HepG2 (cell line): ENCODE data around the gene NDOR1. TPM values are rescaled to one million over a fixed set of nuclear protein-coding genes. Genes with fewer than 3 reads are reported as not detected.

Experiments
- CERS6 ChIP-seq: sonication (generic); formaldehyde crosslinking; IDR thresholded peaks from 2 replicates; pipeline ENCODE4 v1.5.0; 2020; ENCODE audit warnings: missing genetic modification reagents
- CHD2 ChIP-seq: IDR thresholded peaks from 2 replicates; pipeline ENCODE4 v1.6.1; 2011; ENCODE audit warnings: low read depth, low read length, improper control_type of control experiment
- GATAD1 ChIP-seq: IDR thresholded peaks from 2 replicates; pipeline ENCODE4 v1.6.1; 2016; ENCODE audit warnings: missing genetic modification reagents, missing compliant biosample characterization
- KDM1A ChIP-seq: IDR thresholded peaks from 2 replicates; pipeline ENCODE4 v1.6.1; 2016; ENCODE audit warnings: missing compliant biosample characterization
- KDM5A ChIP-seq: fragments of 200-600 bp; sonication (generic); IDR thresholded peaks from 2 replicates; pipeline ENCODE4 v1.7.0; 2018; ENCODE audit warnings: antibody characterized with exemption, mild to moderate bottlenecking, low read length, borderline replicate concordance
- KMT2B ChIP-seq: IDR thresholded peaks from 2 replicates; pipeline ENCODE4 v1.6.1; 2016; ENCODE audit warnings: missing genetic modification reagents, missing compliant biosample characterization
- MBD4 ChIP-seq: IDR thresholded peaks from 2 replicates; pipeline ENCODE4 v1.6.1; 2012; ENCODE audit warnings: low read length, inconsistent platforms, borderline replicate concordance
- NFKB2 ChIP-seq: sonication (generic); formaldehyde crosslinking; IDR thresholded peaks from 2 replicates; pipeline ENCODE4 v1.4.0; 2020; ENCODE audit warnings: missing genetic modification reagents, borderline replicate concordance
- PTBP1 ChIP-seq: fragments of 200-400 bp; formaldehyde crosslinking; IDR thresholded peaks from 2 replicates; pipeline ENCODE4 v1.6.1; 2018; ENCODE audit warnings: low read length, low read depth; ENCODE audit not compliant: poor library complexity, severe bottlenecking
- THAP8 ChIP-seq: sonication (generic); formaldehyde crosslinking; IDR thresholded peaks from 2 replicates; pipeline ENCODE4 v1.5.1; 2020; ENCODE audit warnings: missing genetic modification reagents, mild to moderate bottlenecking, borderline replicate concordance
- TRAFD1 ChIP-seq: sonication (generic); formaldehyde crosslinking; IDR thresholded peaks from 2 replicates; pipeline ENCODE4 v1.5.1; 2020; ENCODE audit warnings: missing genetic modification reagents, mild to moderate bottlenecking, borderline replicate concordance
- TRIM22 ChIP-seq: fragments of 450-650 bp; IDR thresholded peaks from 2 replicates; pipeline ENCODE4 v1.6.1; 2017
- YEATS4 ChIP-seq: sonication (generic); formaldehyde crosslinking; IDR thresholded peaks from 2 replicates; pipeline ENCODE4 v1.4.0; 2020; ENCODE audit warnings: missing genetic modification reagents, borderline replicate concordance
- ZBTB1 ChIP-seq: sonication (generic); formaldehyde crosslinking; IDR thresholded peaks from 2 replicates; pipeline ENCODE4 v1.4.0; 2020; ENCODE audit warnings: missing genetic modification reagents, borderline replicate concordance
- ZNF20 ChIP-seq: sonication (generic); formaldehyde crosslinking; IDR thresholded peaks from 2 replicates; pipeline ENCODE4 v1.4.0; 2020; ENCODE audit warnings: mild to moderate bottlenecking, moderate library complexity, missing genetic modification reagents
- ZNF430 ChIP-seq: sonication (generic); formaldehyde crosslinking; IDR thresholded peaks from 2 replicates; pipeline ENCODE4 v1.9.0; 2021; ENCODE audit warnings: mild to moderate bottlenecking, missing genetic modification reagents
- ZNF44 ChIP-seq: sonication (generic); formaldehyde crosslinking; IDR thresholded peaks from 2 replicates; pipeline ENCODE4 v1.5.1; 2020; ENCODE audit warnings: mild to moderate bottlenecking, missing genetic modification reagents
- ZNF720 ChIP-seq: sonication (generic); formaldehyde crosslinking; IDR thresholded peaks from 2 replicates; pipeline ENCODE4 v1.4.0; 2020; ENCODE audit warnings: missing genetic modification reagents
- ZNF841 ChIP-seq: sonication (generic); formaldehyde crosslinking; IDR thresholded peaks from 2 replicates; pipeline ENCODE4 v1.8.1; 2023; ENCODE audit warnings: missing genetic modification reagents, borderline replicate concordance
- ZSCAN29 ChIP-seq: sonication (generic); formaldehyde crosslinking; conservative IDR thresholded peaks from 2 replicates; pipeline ENCODE4 v1.4.0; 2020; ENCODE audit warnings: mild to moderate bottlenecking, missing genetic modification reagents
- ZSCAN9 ChIP-seq: IDR thresholded peaks from 2 replicates; pipeline ENCODE4 v1.6.1; 2016; ENCODE audit warnings: borderline replicate concordance
- polyA plus RNA-seq, 8 experiments: library from polyadenylated mRNA; depleted of rRNA in 3 of 8; stranded (reverse) in 7 of 8; unstranded in 1 of 8; fragments of >200 nt; fragmentation: Illumina TruSeq in 4 of 8; extraction: Trizol in 4 of 8; gene quantifications; 2 replicates each; pipeline versions ENCODE4 v1.2.1 to v1.2.3, GENCODE V29; 2011 to 2016; ENCODE audit warnings: low read depth in 4 of 8, missing spikeins in 1 of 8, mixed read lengths in 1 of 8; ENCODE audit not compliant: insufficient read depth in 1 of 8
- total RNA-seq, 5 experiments: library from RNA; depleted of rRNA; stranded (reverse); fragments of >200 nt; fragmentation: Illumina TruSeq; extraction: Trizol; gene quantifications; 2 replicates each; pipeline ENCODE4 v1.2.3, GENCODE V29; 2016; ENCODE audit warnings: low read depth in 1 of 5
- TF ChIP-seq, protein P1 (sequence below): sonication (generic); formaldehyde crosslinking; IDR thresholded peaks from 2 replicates; pipeline ENCODE4 v1.4.0; 2020; ENCODE audit warnings: missing genetic modification reagents

Gene NDOR1
- total and polyA plus RNA-seq, 2 of the 13 experiments (the other 11 are each of a cell fraction or from before 2014, with no cell fraction given) = 3.6 to 8.7 TPM

GRCh38 chr9:137236238-137236935 lies 30.9 kb downstream of the NDOR1 start (continued):
- no peak for TF ChIP-seq TRIM22
- TF ChIP-seq KDM1A = no peak
- peak; percentile 77; the same call in 1 of the 2 replicates for TF ChIP-seq GATAD1 (CRISPR knock-in tag)
- TF ChIP-seq NFKB2 (CRISPR knock-in tag) = no peak; the same call in 1 of the 2 replicates
- TF ChIP-seq ZSCAN9 (CRISPR knock-in tag) = peak; percentile 59; the same call in 1 of the 2 replicates
- no peak for TF ChIP-seq TRAFD1
- no peak for TF ChIP-seq CHD2
- TF ChIP-seq ZNF841 (CRISPR knock-in tag) = no peak
- no peak for TF ChIP-seq ZNF44 (CRISPR knock-in tag)
- no peak for TF ChIP-seq MBD4
- peak; percentile 65; the same call in 1 of the 2 replicates for TF ChIP-seq THAP8 (CRISPR knock-in tag)
- no peak for TF ChIP-seq CERS6
- no peak for TF ChIP-seq ZBTB1
- TF ChIP-seq ZNF720 (CRISPR knock-in tag) = no peak
- TF ChIP-seq YEATS4 (CRISPR knock-in tag) = peak; percentile 64; the same call in 1 of the 2 replicates
- TF ChIP-seq ZNF20 = no peak
- TF ChIP-seq PTBP1 = no peak
- TF ChIP-seq, protein P1, sequence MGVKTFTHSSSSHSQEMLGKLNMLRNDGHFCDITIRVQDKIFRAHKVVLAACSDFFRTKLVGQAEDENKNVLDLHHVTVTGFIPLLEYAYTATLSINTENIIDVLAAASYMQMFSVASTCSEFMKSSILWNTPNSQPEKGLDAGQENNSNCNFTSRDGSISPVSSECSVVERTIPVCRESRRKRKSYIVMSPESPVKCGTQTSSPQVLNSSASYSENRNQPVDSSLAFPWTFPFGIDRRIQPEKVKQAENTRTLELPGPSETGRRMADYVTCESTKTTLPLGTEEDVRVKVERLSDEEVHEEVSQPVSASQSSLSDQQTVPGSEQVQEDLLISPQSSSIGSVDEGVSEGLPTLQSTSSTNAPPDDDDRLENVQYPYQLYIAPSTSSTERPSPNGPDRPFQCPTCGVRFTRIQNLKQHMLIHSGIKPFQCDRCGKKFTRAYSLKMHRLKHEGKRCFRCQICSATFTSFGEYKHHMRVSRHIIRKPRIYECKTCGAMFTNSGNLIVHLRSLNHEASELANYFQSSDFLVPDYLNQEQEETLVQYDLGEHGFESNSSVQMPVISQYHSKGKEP (CRISPR knock-in tag) = no peak
- TF ChIP-seq ZSCAN29 = no peak
- TF ChIP-seq KMT2B (CRISPR knock-in tag) = peak; percentile 61; the same call in 1 of the 2 replicates
- TF ChIP-seq ZNF430 = peak; percentile 89; the same call in 1 of the 2 replicates
- TF ChIP-seq KDM5A = 0 out of 2 replicates have a peak, but pooled peaks have one; percentile 7
- TF ChIP-seq, all 625 proteins: peak for 237
